ENCODE results near the gene CCT5.

DNA sequence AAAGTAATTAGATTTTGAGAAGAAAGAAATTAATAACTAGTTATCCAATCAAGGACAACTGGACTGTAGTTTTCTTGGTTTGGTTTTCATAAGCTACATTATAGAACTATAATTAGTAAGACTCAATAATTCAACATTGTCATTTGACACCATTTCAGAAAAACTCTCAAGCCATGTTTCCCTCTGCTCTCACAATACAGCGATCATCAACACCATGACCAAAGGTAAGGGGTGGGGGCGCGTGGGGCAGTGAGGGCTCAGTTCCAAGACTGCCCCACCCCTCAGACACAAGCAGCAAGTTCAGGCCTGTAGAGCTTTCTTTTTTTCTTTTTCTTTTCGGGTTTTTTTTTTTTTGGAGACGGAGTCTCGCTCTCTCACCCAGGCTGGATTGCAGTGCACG, 51.2 kb downstream of the CCT5 start:
- TF ChIP-seq ELF1 (IDR thresholded peaks at IDR 0.05) (no peak), EZH2phosphoT487 (IDR thresholded peaks at IDR 0.05; ENCODE audit: borderline replicate concordance, low read depth) (no peak), FOXM1 (IDR thresholded peaks at IDR 0.05; ENCODE audit: low read depth) (no peak), TAF1 (IDR thresholded peaks at IDR 0.05; ENCODE audit: borderline replicate concordance, low read depth, low read length) (no peak), TCF12 (IDR thresholded peaks at IDR 0.05) (no peak), POLR2AphosphoS5 (IDR thresholded peaks at IDR 0.05; ENCODE audit: low read depth, low read length) (no peak)
- TF ChIP-seq, protein P1, sequence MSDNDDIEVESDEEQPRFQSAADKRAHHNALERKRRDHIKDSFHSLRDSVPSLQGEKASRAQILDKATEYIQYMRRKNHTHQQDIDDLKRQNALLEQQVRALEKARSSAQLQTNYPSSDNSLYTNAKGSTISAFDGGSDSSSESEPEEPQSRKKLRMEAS (IDR thresholded peaks at IDR 0.05; ENCODE audit: low read depth): no peak
- TF ChIP-seq, protein P2, sequence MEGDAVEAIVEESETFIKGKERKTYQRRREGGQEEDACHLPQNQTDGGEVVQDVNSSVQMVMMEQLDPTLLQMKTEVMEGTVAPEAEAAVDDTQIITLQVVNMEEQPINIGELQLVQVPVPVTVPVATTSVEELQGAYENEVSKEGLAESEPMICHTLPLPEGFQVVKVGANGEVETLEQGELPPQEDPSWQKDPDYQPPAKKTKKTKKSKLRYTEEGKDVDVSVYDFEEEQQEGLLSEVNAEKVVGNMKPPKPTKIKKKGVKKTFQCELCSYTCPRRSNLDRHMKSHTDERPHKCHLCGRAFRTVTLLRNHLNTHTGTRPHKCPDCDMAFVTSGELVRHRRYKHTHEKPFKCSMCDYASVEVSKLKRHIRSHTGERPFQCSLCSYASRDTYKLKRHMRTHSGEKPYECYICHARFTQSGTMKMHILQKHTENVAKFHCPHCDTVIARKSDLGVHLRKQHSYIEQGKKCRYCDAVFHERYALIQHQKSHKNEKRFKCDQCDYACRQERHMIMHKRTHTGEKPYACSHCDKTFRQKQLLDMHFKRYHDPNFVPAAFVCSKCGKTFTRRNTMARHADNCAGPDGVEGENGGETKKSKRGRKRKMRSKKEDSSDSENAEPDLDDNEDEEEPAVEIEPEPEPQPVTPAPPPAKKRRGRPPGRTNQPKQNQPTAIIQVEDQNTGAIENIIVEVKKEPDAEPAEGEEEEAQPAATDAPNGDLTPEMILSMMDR (IDR thresholded peaks at IDR 0.05): no peak
- TF ChIP-seq, protein P3, sequence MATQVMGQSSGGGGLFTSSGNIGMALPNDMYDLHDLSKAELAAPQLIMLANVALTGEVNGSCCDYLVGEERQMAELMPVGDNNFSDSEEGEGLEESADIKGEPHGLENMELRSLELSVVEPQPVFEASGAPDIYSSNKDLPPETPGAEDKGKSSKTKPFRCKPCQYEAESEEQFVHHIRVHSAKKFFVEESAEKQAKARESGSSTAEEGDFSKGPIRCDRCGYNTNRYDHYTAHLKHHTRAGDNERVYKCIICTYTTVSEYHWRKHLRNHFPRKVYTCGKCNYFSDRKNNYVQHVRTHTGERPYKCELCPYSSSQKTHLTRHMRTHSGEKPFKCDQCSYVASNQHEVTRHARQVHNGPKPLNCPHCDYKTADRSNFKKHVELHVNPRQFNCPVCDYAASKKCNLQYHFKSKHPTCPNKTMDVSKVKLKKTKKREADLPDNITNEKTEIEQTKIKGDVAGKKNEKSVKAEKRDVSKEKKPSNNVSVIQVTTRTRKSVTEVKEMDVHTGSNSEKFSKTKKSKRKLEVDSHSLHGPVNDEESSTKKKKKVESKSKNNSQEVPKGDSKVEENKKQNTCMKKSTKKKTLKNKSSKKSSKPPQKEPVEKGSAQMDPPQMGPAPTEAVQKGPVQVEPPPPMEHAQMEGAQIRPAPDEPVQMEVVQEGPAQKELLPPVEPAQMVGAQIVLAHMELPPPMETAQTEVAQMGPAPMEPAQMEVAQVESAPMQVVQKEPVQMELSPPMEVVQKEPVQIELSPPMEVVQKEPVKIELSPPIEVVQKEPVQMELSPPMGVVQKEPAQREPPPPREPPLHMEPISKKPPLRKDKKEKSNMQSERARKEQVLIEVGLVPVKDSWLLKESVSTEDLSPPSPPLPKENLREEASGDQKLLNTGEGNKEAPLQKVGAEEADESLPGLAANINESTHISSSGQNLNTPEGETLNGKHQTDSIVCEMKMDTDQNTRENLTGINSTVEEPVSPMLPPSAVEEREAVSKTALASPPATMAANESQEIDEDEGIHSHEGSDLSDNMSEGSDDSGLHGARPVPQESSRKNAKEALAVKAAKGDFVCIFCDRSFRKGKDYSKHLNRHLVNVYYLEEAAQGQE (IDR thresholded peaks at IDR 0.05; ENCODE audit: low read depth, low read length): no peak
